GM12878 (cell line): ENCODE measurements around the gene MC3R.

Source experiments
- GABPA ChIP-seq: IDR thresholded peaks from 2 replicates; pipeline ENCODE4 v1.6.1; 2014; ENCODE audit warnings: antibody characterized with exemption, low read depth, mild to moderate bottlenecking, inconsistent platforms
- JUNB ChIP-seq: IDR thresholded peaks from 2 replicates; pipeline ENCODE4 v1.6.1; 2016; ENCODE audit warnings: antibody characterized with exemption, mild to moderate bottlenecking
- NR2C2 ChIP-seq: IDR thresholded peaks from 2 replicates; pipeline ENCODE4 v1.6.1; 2011; ENCODE audit warnings: borderline replicate concordance, low read depth; ENCODE audit not compliant: control insufficient read depth, insufficient read length
- RAD21 ChIP-seq: IDR thresholded peaks from 2 replicates; pipeline ENCODE4 v1.6.1; 2011; ENCODE audit warnings: mild to moderate bottlenecking, low read depth, low read length, moderate library complexity; ENCODE audit not compliant: insufficient read depth
- YBX1 ChIP-seq: fragments of 450-650 bp; IDR thresholded peaks from 2 replicates; pipeline ENCODE4 v1.6.1; 2016; ENCODE audit warnings: antibody characterized with exemption
- YY1 ChIP-seq: IDR thresholded peaks from 2 replicates; pipeline ENCODE4 v1.6.1; 2011; ENCODE audit warnings: low read depth, mild to moderate bottlenecking, low read length
- TF ChIP-seq, protein P1 (sequence below): IDR thresholded peaks from 2 replicates; pipeline ENCODE4 v1.6.1; 2012; ENCODE audit warnings: improper control_type of control experiment, low read depth, low read length; ENCODE audit not compliant: insufficient replicate concordance
- TF ChIP-seq, protein P2 (sequence below): IDR thresholded peaks from 2 replicates; pipeline ENCODE4 v1.6.1; 2011; ENCODE audit warnings: borderline replicate concordance, low read depth, mild to moderate bottlenecking, moderate library complexity, low read length; ENCODE audit not compliant: insufficient read depth, poor library complexity, severe bottlenecking
- TF ChIP-seq, protein P3 (sequence below), 3 experiments: IDR thresholded peaks in 2 of 3; conservative IDR thresholded peaks in 1 of 3; 2 replicates each; pipeline ENCODE4 v1.5.1; 2011; ENCODE audit warnings: low read depth in 3 of 3, low read length in 3 of 3, mild to moderate bottlenecking in 3 of 3, control low read depth in 2 of 3, moderate library complexity in 2 of 3, inconsistent platforms in 1 of 3, mixed read lengths in 1 of 3; ENCODE audit not compliant: control insufficient read depth in 2 of 3, insufficient read depth in 1 of 3; ENCODE audit errors: extremely low read depth in 1 of 3
- TF ChIP-seq, protein P4 (sequence below): IDR thresholded peaks from 2 replicates; pipeline ENCODE4 v1.6.1; 2012; ENCODE audit warnings: mild to moderate bottlenecking, low read depth, low read length
- TF ChIP-seq, protein P5 (sequence below): IDR thresholded peaks from 2 replicates; pipeline ENCODE4 v1.6.1; 2011; ENCODE audit warnings: low read depth, low read length, improper control_type of control experiment, borderline replicate concordance
- TF ChIP-seq, protein P6 (sequence below): fragments of 450-650 bp; IDR thresholded peaks from 2 replicates; pipeline ENCODE4 v1.6.1; 2017; ENCODE audit warnings: mild to moderate bottlenecking

DNA sequence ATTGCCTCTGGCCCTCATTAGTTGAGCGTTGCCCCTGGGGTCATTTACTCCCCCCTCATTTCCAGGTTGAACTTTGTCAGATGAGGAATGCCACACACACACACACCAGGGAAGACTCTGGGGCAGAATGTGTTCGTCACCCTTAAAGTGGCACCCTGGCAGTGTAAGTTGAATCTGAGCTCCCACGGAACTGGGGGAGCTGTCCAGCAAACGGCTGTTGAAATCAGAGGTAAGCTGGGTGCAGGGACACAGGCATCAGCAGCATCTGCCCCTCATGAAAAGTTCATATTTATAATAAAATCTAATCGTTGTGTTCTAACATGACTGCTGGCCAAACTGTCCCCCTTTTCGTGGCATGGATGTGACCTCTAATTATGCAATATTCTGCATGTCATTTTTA lies 4.3 kb upstream of the MC3R start:
- TF ChIP-seq, protein P1, sequence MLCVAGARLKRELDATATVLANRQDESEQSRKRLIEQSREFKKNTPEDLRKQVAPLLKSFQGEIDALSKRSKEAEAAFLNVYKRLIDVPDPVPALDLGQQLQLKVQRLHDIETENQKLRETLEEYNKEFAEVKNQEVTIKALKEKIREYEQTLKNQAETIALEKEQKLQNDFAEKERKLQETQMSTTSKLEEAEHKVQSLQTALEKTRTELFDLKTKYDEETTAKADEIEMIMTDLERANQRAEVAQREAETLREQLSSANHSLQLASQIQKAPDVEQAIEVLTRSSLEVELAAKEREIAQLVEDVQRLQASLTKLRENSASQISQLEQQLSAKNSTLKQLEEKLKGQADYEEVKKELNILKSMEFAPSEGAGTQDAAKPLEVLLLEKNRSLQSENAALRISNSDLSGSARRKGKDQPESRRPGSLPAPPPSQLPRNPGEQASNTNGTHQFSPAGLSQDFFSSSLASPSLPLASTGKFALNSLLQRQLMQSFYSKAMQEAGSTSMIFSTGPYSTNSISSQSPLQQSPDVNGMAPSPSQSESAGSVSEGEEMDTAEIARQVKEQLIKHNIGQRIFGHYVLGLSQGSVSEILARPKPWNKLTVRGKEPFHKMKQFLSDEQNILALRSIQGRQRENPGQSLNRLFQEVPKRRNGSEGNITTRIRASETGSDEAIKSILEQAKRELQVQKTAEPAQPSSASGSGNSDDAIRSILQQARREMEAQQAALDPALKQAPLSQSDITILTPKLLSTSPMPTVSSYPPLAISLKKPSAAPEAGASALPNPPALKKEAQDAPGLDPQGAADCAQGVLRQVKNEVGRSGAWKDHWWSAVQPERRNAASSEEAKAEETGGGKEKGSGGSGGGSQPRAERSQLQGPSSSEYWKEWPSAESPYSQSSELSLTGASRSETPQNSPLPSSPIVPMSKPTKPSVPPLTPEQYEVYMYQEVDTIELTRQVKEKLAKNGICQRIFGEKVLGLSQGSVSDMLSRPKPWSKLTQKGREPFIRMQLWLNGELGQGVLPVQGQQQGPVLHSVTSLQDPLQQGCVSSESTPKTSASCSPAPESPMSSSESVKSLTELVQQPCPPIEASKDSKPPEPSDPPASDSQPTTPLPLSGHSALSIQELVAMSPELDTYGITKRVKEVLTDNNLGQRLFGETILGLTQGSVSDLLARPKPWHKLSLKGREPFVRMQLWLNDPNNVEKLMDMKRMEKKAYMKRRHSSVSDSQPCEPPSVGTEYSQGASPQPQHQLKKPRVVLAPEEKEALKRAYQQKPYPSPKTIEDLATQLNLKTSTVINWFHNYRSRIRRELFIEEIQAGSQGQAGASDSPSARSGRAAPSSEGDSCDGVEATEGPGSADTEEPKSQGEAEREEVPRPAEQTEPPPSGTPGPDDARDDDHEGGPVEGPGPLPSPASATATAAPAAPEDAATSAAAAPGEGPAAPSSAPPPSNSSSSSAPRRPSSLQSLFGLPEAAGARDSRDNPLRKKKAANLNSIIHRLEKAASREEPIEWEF = no peak
- TF ChIP-seq, protein P2, sequence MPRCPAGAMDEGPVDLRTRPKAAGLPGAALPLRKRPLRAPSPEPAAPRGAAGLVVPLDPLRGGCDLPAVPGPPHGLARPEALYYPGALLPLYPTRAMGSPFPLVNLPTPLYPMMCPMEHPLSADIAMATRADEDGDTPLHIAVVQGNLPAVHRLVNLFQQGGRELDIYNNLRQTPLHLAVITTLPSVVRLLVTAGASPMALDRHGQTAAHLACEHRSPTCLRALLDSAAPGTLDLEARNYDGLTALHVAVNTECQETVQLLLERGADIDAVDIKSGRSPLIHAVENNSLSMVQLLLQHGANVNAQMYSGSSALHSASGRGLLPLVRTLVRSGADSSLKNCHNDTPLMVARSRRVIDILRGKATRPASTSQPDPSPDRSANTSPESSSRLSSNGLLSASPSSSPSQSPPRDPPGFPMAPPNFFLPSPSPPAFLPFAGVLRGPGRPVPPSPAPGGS = no peak
- TF ChIP-seq, protein P3, sequence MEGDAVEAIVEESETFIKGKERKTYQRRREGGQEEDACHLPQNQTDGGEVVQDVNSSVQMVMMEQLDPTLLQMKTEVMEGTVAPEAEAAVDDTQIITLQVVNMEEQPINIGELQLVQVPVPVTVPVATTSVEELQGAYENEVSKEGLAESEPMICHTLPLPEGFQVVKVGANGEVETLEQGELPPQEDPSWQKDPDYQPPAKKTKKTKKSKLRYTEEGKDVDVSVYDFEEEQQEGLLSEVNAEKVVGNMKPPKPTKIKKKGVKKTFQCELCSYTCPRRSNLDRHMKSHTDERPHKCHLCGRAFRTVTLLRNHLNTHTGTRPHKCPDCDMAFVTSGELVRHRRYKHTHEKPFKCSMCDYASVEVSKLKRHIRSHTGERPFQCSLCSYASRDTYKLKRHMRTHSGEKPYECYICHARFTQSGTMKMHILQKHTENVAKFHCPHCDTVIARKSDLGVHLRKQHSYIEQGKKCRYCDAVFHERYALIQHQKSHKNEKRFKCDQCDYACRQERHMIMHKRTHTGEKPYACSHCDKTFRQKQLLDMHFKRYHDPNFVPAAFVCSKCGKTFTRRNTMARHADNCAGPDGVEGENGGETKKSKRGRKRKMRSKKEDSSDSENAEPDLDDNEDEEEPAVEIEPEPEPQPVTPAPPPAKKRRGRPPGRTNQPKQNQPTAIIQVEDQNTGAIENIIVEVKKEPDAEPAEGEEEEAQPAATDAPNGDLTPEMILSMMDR (IDR thresholded peaks at IDR 0.05 in 2 of 3, conservative IDR thresholded peaks at IDR 0.05 in 1 of 3; ENCODE audit: control insufficient read depth in 2 of 3, extremely low read depth in 1 of 3, insufficient read depth in 1 of 3, low read depth in 3 of 3, low read length in 3 of 3) = no peak
- TF ChIP-seq GABPA = no peak
- no peak for TF ChIP-seq RAD21
- no peak for TF ChIP-seq JUNB
- no peak for TF ChIP-seq YY1
- TF ChIP-seq YBX1 = no peak
- TF ChIP-seq, protein P4, sequence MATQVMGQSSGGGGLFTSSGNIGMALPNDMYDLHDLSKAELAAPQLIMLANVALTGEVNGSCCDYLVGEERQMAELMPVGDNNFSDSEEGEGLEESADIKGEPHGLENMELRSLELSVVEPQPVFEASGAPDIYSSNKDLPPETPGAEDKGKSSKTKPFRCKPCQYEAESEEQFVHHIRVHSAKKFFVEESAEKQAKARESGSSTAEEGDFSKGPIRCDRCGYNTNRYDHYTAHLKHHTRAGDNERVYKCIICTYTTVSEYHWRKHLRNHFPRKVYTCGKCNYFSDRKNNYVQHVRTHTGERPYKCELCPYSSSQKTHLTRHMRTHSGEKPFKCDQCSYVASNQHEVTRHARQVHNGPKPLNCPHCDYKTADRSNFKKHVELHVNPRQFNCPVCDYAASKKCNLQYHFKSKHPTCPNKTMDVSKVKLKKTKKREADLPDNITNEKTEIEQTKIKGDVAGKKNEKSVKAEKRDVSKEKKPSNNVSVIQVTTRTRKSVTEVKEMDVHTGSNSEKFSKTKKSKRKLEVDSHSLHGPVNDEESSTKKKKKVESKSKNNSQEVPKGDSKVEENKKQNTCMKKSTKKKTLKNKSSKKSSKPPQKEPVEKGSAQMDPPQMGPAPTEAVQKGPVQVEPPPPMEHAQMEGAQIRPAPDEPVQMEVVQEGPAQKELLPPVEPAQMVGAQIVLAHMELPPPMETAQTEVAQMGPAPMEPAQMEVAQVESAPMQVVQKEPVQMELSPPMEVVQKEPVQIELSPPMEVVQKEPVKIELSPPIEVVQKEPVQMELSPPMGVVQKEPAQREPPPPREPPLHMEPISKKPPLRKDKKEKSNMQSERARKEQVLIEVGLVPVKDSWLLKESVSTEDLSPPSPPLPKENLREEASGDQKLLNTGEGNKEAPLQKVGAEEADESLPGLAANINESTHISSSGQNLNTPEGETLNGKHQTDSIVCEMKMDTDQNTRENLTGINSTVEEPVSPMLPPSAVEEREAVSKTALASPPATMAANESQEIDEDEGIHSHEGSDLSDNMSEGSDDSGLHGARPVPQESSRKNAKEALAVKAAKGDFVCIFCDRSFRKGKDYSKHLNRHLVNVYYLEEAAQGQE = peak; percentile 66; the same call in 1 of the 2 replicates
- TF ChIP-seq, protein P5, sequence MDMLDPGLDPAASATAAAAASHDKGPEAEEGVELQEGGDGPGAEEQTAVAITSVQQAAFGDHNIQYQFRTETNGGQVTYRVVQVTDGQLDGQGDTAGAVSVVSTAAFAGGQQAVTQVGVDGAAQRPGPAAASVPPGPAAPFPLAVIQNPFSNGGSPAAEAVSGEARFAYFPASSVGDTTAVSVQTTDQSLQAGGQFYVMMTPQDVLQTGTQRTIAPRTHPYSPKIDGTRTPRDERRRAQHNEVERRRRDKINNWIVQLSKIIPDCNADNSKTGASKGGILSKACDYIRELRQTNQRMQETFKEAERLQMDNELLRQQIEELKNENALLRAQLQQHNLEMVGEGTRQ = no peak
- TF ChIP-seq, protein P6, sequence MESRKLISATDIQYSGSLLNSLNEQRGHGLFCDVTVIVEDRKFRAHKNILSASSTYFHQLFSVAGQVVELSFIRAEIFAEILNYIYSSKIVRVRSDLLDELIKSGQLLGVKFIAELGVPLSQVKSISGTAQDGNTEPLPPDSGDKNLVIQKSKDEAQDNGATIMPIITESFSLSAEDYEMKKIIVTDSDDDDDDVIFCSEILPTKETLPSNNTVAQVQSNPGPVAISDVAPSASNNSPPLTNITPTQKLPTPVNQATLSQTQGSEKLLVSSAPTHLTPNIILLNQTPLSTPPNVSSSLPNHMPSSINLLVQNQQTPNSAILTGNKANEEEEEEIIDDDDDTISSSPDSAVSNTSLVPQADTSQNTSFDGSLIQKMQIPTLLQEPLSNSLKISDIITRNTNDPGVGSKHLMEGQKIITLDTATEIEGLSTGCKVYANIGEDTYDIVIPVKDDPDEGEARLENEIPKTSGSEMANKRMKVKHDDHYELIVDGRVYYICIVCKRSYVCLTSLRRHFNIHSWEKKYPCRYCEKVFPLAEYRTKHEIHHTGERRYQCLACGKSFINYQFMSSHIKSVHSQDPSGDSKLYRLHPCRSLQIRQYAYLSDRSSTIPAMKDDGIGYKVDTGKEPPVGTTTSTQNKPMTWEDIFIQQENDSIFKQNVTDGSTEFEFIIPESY = no peak
- TF ChIP-seq NR2C2 = no peak
